ENCODE measurements around the gene SDK2.
"Not testable (repeated sequence)": the region's sequence is repeated elsewhere in the genome, so short reads cannot be mapped to it uniquely, and the experiment has no call there.

The SDK2 gene

GRCh38 chr17:73478768-73479424 lies 165.3 kb downstream of the SDK2 start:
- DNase-seq (ENCODE audit: low read depth): no peak
- TF ChIP-seq, protein P1, sequence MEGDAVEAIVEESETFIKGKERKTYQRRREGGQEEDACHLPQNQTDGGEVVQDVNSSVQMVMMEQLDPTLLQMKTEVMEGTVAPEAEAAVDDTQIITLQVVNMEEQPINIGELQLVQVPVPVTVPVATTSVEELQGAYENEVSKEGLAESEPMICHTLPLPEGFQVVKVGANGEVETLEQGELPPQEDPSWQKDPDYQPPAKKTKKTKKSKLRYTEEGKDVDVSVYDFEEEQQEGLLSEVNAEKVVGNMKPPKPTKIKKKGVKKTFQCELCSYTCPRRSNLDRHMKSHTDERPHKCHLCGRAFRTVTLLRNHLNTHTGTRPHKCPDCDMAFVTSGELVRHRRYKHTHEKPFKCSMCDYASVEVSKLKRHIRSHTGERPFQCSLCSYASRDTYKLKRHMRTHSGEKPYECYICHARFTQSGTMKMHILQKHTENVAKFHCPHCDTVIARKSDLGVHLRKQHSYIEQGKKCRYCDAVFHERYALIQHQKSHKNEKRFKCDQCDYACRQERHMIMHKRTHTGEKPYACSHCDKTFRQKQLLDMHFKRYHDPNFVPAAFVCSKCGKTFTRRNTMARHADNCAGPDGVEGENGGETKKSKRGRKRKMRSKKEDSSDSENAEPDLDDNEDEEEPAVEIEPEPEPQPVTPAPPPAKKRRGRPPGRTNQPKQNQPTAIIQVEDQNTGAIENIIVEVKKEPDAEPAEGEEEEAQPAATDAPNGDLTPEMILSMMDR (conservative IDR thresholded peaks at IDR 0.05; ENCODE audit: low read length): no peak
- no peak overlapping the region for H3K4me3 ChIP-seq (ENCODE audit: low read length)

- no peak for DNase-seq (ENCODE audit: low read depth)
- no peak overlapping the region for H3K4me3 ChIP-seq (ENCODE audit: low read length)
- TF ChIP-seq, protein P1 (conservative IDR thresholded peaks at IDR 0.05; ENCODE audit: low read length): no peak
Observed at GRCh38 chr17:73478334-73478733, 165.9 kb downstream of the SDK2 start.

DNA sequence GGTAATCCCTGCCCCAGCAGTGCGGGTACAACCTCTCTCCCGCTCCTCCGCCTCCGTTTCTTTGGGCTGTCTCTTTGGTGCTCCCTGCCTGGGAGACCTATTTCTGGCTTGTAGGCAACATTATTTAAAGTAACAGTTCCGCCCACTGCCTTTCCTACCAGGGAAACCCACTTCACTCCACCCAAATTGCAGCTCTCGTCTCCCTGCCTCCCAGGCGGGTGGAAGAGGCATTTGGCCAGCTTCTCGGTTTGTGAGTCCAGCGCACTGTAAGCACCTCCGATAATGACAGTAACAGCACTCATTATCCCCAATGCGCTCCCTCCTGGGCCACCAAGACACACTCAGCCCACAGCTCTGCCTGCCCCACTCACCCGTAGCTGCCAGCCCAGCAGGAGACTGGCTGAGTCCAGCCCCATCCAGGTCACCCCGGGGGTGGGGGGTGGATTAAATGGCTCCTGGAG lies 167.3 kb downstream of the SDK2 start:
- TF ChIP-seq, protein P1 (conservative IDR thresholded peaks at IDR 0.05; ENCODE audit: low read length): no peak
- DNase-seq (ENCODE audit: low read depth): no peak
- no peak overlapping the region for H3K4me3 ChIP-seq (ENCODE audit: low read length)

GRCh38 chr17:73474370-73474988 lies 169.8 kb downstream of the SDK2 start:
- TF ChIP-seq, protein P1 (conservative IDR thresholded peaks at IDR 0.05; ENCODE audit: low read length): no peak
- H3K4me3 ChIP-seq (ENCODE audit: low read length): no peak overlapping the region
- peak; percentile 39 for DNase-seq (ENCODE audit: low read depth)

GRCh38 chr17:73472715-73473114 lies 171.5 kb downstream of the SDK2 start:
- not testable (repeated sequence) for H3K4me3 ChIP-seq (ENCODE audit: low read length); DNase-seq (ENCODE audit: low read depth)

DNA sequence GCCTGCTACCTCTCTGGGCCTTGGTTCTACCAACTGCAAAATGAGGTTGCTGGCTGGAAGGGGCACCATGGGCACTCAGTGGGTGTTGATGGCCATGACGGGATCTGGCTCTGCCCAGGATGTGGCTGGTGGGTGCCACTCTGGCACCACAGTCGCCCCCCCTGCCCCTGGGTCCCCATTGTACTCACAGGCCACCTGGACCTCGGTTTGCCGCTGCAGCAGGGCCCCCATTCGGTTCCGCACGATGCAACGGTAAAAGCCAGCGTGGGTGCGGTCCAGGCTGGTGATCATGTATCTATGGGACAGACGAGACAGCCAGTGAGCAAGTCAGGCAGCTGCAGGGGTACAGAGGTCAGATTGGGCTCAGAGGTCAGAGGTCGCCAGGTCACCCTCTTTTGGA lies 172.3 kb downstream of the SDK2 start:
- TF ChIP-seq, protein P1 (conservative IDR thresholded peaks at IDR 0.05; ENCODE audit: low read length): no peak
- no peak overlapping the region for H3K4me3 ChIP-seq (ENCODE audit: low read length)
- no peak for DNase-seq (ENCODE audit: low read depth)

- no peak overlapping the region for H3K4me3 ChIP-seq (ENCODE audit: low read length)
- TF ChIP-seq, protein P1 (conservative IDR thresholded peaks at IDR 0.05; ENCODE audit: low read length): no peak
- DNase-seq (ENCODE audit: low read depth): no peak
Observed at GRCh38 chr17:73470316-73470826, 173.9 kb downstream of the SDK2 start.
